Heart left ventricle (tissue), 13 donors: Measurements from ENCODE around the gene PACRG.

Experiments used
- POLR2A ChIP-seq, 2 donors: fragments of 450-650 bp; IDR thresholded peaks; one replicate each; pipeline ENCODE4 v1.6.1; 2017; ENCODE audit warnings: antibody characterized with exemption in 2 of 2, mild to moderate bottlenecking in 2 of 2, moderate library complexity in 2 of 2
- TF ChIP-seq, protein P1 (sequence below), 12 donors: fragments of 200-600 bp; sonication (generic) in 4 of 12; IDR thresholded peaks; one replicate each; pipeline versions ENCODE4 v1.5.0 to v1.8.0; 2018 to 2022; ENCODE audit warnings: antibody characterized with exemption in 12 of 12, mild to moderate bottlenecking in 5 of 12
- donor health status: ischemic (EF 13 %, LVEDD 7.1; RV severe dilation, severe dysfunction).
- donor health status: DM: no; HTN: yes; CAD: no.
- donor health status: DM: no; HTN: no; CAD: no.
- donor health status: ischemic (EF 25% LVEDD 6.9; RV normal size, moderate dysfunction).
- donor health status: ischemic (EF 25% LVEDD 5.7; RV mildly dilated, moderate dysfunction).
- donor health status: ischemic (EF 35%, LVEDD 5.7; RV mildly dilated, moderate dysfunction).
- donor health status: nonischemic (EF 11% LVEDD 7.7; RV severe dilation, severe dysfunction).
- donor health status: DM: yes; HTN: yes; CAD: no.
- donor health status: PGD.
- donor health status: ischemic (EF 29% LVEDD 5.4; RV normal size, mild dysfunction).
- donor health status: nonischemic (EF 23%, LVEDD 6.1; RV moderate dilation, normal function).

DNA sequence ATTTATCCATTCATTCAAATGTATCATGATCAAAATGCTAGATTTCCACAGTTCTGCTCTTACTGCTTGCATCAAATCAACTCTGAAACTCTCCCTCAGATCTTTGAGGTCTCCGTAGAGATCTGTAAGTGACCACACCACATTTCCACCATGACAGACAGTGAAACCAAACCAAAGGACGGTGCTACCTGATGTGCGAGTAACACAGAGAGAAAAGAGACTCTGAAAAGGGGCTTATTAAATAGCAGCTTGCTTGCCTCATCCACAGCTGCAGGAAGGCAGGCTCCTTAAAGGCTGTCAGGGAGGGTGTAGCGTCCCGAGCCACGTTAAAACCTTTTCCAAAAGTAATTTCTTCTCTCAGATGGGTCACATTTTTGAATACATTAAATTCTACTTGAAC is 335.8 kb downstream of the PACRG start:
- TF ChIP-seq, protein P1, sequence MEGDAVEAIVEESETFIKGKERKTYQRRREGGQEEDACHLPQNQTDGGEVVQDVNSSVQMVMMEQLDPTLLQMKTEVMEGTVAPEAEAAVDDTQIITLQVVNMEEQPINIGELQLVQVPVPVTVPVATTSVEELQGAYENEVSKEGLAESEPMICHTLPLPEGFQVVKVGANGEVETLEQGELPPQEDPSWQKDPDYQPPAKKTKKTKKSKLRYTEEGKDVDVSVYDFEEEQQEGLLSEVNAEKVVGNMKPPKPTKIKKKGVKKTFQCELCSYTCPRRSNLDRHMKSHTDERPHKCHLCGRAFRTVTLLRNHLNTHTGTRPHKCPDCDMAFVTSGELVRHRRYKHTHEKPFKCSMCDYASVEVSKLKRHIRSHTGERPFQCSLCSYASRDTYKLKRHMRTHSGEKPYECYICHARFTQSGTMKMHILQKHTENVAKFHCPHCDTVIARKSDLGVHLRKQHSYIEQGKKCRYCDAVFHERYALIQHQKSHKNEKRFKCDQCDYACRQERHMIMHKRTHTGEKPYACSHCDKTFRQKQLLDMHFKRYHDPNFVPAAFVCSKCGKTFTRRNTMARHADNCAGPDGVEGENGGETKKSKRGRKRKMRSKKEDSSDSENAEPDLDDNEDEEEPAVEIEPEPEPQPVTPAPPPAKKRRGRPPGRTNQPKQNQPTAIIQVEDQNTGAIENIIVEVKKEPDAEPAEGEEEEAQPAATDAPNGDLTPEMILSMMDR (IDR thresholded peaks at IDR 0.05) = no peak
- no peak for TF ChIP-seq POLR2A (IDR thresholded peaks at IDR 0.05)
